Stimulated activated effector memory CD8-positive, alpha-beta T cell treated with anti-CD3 and anti-CD28 coated beads, Interleukin-12 subunit alpha, Interleukin-12 subunit beta, amount 100 ng/mL, for 72 hours (primary cell): Measurements from ENCODE around the gene SHISA8.
"Not testable (repeated sequence)": the region's sequence is repeated elsewhere in the genome, so short reads cannot be mapped to it uniquely, and the experiment has no call there.

Source experiments
- ATAC-seq: fragments of 150-1000 bp; cut with Tn5 transposase; 2 replicates; pipeline ENCODE4 v1.10.0; 2021
- DNase-seq, 2 donors: peaks; one replicate each; pipeline ENCODE4 v3.0.0; 2021 to 2022; ENCODE audit warnings: low spot score in 2 of 2
- H3K27ac Mint-ChIP-seq: one replicate; pipeline ENCODE4 v1.8.0; 2022; ENCODE audit warnings: mild to moderate bottlenecking, mixed read lengths
- H3K36me3 Mint-ChIP-seq: one replicate; pipeline ENCODE4 v1.8.0; 2022; ENCODE audit warnings: mild to moderate bottlenecking, mixed read lengths
- H3K4me1 Mint-ChIP-seq: one replicate; pipeline ENCODE4 v1.8.0; 2022; ENCODE audit warnings: mixed read lengths
- H3K4me3 Mint-ChIP-seq: one replicate; pipeline ENCODE4 v1.8.0; 2022; ENCODE audit warnings: mild to moderate bottlenecking, mixed read lengths
- H3K9me3 Mint-ChIP-seq: one replicate; pipeline ENCODE4 v1.8.0; 2022; ENCODE audit warnings: mixed read lengths

SHISA8 gene

DNA sequence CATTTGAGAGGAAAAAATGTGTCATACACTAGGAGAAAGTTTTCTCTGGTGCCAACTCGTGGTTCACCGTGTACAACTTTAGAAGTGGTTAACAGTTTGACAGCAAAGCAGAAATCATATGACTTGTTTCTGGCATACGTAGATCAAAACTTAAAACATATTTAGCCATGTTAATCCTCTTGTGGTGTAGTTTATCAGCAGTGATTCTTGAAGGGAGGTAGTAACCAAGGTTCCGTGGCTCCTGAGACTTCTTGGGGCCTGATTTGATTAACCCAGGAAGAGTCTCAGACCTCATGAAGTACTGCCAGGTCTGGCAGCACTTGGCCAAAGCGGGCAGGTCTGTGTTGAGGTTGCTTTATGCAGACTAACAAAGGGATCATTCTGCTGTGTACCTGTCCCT, 41.5 kb downstream of the SHISA8 start:
- peak in 1 of 2 donors; percentile 61 for DNase-seq

DNA sequence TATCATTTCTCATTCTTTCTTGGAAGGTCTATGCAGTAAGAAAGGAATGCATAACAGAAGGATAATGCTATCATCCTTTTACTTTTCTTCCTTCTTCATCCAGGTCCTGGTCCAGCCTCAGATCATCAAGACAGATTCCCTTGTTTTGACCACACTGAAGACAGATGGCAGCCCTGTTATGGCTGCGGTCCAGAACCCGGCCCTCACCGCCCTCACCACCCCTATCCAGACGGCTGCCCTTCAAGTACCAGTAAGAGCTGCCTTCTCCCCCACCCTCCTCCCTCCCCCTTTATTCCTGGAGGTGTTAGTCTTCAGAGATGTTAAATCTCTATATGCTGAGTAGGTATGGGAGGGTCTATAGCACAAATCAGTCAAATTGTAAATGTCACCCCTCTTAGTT, 44.1 kb downstream of the SHISA8 start:
- Mint-ChIP-seq H3K4me1 (peaks cover 38% of the 10 kb centered on the region), H3K9me3 (no peaks in the 10 kb centered on the region), H3K4me3 (no peak overlapping the region), H3K27ac (no peak overlapping the region), H3K36me3 (peaks cover 100% of the 10 kb centered on the region)
- DNase-seq (no peak), ATAC-seq (no peak)

More for the DNA sequence above, 41.5 kb downstream of the SHISA8 start:
- peaks cover 43% of the 10 kb centered on the region for H3K4me1 Mint-ChIP-seq
- peak; percentile 97 for ATAC-seq
- H3K4me3 Mint-ChIP-seq: peak overlapping the region; percentile 38
- peaks cover 100% of the 10 kb centered on the region for H3K36me3 Mint-ChIP-seq
- H3K9me3 Mint-ChIP-seq: no peaks in the 10 kb centered on the region
- peak overlapping the region; percentile 90 for H3K27ac Mint-ChIP-seq

DNA sequence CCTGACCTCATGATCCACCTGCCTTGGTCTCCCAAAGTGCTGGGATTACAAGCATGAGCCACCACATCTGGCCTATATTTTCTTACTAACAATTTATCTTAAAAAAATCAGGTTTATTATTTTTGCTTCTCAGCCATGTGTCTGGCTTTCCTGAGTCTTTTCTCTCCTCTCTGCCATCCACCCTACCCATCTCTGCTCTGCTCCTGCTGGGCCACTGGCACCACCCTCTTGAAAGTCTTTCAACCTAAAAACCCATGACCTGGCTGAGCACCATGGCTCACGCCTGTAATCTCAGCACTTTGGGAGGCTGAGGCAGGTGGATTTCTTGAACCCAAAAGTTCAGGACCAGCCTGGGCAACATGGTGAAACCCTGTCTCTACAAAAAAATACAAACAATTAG, 44.8 kb downstream of the SHISA8 start:
- not testable (repeated sequence) for H3K9me3 Mint-ChIP-seq, H3K27ac Mint-ChIP-seq, H3K4me3 Mint-ChIP-seq, DNase-seq, ATAC-seq
- Mint-ChIP-seq H3K36me3 (peaks cover 100% of the 10 kb centered on the region), H3K4me1 (peaks cover 39% of the 10 kb centered on the region)

DNA sequence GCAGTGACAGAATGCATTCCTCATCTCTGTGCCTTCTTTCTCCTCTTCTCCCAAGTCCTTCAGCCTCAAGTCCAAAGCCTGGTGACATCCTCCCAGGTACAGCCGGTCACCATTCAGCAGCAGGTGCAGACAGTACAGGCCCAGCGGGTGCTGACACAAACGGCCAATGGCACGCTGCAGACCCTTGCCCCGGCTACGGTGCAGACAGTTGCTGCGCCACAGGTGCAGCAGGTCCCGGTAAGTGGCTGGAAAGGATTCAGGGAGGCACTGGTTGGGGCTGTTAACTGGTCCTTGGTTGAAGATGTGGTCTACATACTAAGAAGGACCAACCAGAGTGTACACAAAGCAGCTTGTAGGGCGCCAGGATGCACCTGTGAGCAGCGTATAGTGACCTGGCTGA, 46.3 kb downstream of the SHISA8 start:
- Mint-ChIP-seq H3K4me3 (no peak overlapping the region), H3K9me3 (no peaks in the 10 kb centered on the region), H3K36me3 (peaks cover 92% of the 10 kb centered on the region), H3K27ac (no peak overlapping the region), H3K4me1 (peaks cover 39% of the 10 kb centered on the region)
- DNase-seq (no peak), ATAC-seq (no peak)

DNA sequence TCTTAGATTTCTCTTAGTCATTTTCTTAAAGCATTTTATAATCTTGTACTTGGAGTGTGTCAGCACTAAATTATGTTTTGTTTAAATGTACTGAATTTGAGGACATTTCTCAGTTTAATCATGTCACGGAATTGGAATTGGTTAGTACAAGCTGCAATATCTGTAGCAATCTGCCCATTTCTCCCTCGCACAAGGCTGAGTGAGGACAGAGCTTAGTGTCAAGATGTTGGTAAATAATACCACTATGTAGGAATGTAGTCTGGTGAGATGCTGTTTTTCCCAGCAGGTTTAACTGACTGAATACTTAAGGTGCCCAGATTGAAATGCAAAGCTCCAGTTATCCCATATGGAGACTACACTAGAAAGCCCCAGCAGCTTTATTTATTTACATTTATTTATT, 51.4 kb downstream of the SHISA8 start:
- no peak for DNase-seq
- H3K4me3 Mint-ChIP-seq: peak overlapping the region; percentile 78
- peaks cover 61% of the 10 kb centered on the region for H3K4me1 Mint-ChIP-seq

DNA sequence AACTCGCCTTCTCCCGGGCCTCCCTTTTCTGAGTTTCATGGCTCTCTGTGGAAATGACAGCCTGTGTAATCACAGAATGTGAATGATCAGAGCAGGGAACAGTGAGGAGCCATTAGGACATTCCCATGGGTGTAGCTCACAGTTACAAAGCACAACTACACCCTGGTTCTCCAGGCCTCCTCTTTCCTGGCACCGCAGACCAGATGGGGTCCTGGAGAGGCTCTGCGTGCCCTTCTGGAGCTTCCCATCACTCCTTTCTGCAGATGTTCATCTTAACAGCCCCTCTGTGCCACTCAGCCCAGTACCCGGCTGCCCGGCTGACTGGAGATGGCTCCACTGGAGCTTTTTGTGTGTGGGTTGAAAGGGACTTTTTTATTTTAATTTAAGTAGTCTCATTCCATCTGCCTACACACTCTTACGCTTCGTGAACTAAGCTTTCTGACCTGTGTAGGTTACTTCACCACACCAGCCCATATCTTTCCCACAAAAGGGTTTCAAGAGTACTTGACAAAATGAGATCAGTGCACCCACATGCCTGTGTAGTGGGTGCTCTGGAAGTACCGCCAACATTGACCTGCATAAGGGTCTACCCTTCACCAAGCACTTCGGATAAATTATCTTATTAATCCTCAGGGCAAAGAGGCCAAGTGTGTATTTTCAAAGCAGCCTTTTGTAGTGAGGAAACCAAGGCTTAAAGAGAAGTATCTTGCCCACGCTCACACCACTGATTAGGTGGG, 52.2 kb downstream of the SHISA8 start:
- H3K9me3 Mint-ChIP-seq: no peaks in the 10 kb centered on the region
- peak overlapping the region; percentile 78 for H3K4me3 Mint-ChIP-seq
- H3K36me3 Mint-ChIP-seq: peaks cover 68% of the 10 kb centered on the region
- peaks cover 69% of the 10 kb centered on the region for H3K4me1 Mint-ChIP-seq
- DNase-seq: peak; percentile 39 to 81
- peak overlapping the region; percentile 97 for H3K27ac Mint-ChIP-seq
- peak; percentile 85 for ATAC-seq

More for the DNA sequence above, 51.4 kb downstream of the SHISA8 start:
- Mint-ChIP-seq H3K27ac (peak overlapping the region; percentile 97), H3K9me3 (no peaks in the 10 kb centered on the region), H3K36me3 (peaks cover 73% of the 10 kb centered on the region)
- no peak for ATAC-seq

DNA sequence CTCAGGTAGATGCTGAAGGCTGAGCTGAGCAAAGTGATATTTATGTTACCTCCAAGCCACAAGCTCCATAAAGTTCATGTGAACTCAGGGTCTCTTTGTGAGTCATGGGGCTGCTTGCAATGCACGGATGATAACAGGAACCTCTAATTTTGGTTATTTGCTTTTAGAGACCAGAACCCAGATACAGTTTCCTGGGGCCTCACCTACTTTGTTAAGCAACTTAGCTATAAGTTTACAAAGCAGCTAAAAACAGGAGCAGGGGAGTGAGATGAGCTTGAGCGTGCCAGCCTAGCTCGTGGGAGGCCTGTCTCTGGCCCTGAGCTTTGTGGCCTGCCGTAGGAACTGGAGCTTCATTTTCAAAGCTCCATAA, 52.7 kb downstream of the SHISA8 start:
- H3K27ac Mint-ChIP-seq: peak overlapping the region; percentile 97
- peak in 1 of 2 donors; percentile 15 for DNase-seq
- peaks cover 68% of the 10 kb centered on the region for H3K36me3 Mint-ChIP-seq
- no peaks in the 10 kb centered on the region for H3K9me3 Mint-ChIP-seq
- ATAC-seq: peak; percentile 65
- peak overlapping the region; percentile 78 for H3K4me3 Mint-ChIP-seq
- peaks cover 74% of the 10 kb centered on the region for H3K4me1 Mint-ChIP-seq
